Stimulated activated CD4-positive, alpha-beta T cell treated with anti-CD3 and anti-CD28 coated beads, Interleukin-1b, Interleukin-23, amount 100 ng/mL, for 24 hours (primary cell): ENCODE data around the gene RASSF5.
A peak's percentile ranks its signal among the peaks of the same experiment; 100 is the strongest.
"Not testable (repeated sequence)": the region's sequence is repeated elsewhere in the genome, so short reads cannot be mapped to it uniquely, and the experiment has no call there.

Experiments
- DNase-seq, 4 experiments: peaks; one replicate each; pipeline ENCODE4 v3.0.0-alpha.2; 2020; ENCODE audit warnings: low read depth in 4 of 4, low spot score in 1 of 4

Gene RASSF5

GRCh38 chr1:206476058-206476457 is 31.3 kb upstream of the RASSF5 start:
- DNase-seq, result no peak

GRCh38 chr1:206476591-206476990 is 30.7 kb upstream of the RASSF5 start:
- DNase-seq, result no peak

GRCh38 chr1:206477110-206477509 is 30.2 kb upstream of the RASSF5 start:
- no peak for DNase-seq

- no peak for DNase-seq
These were observed 29.6 kb upstream of the RASSF5 start for GRCh38 chr1:206477581-206478380.

- no peak for DNase-seq
These were observed 28.6 kb upstream of the RASSF5 start for GRCh38 chr1:206478746-206479145.

GRCh38 chr1:206479183-206480125 is 27.9 kb upstream of the RASSF5 start:
- peak in 2 of 4 experiments; percentile 34 to 46 for DNase-seq

- DNase-seq, result no peak
These were observed 27.1 kb upstream of the RASSF5 start for GRCh38 chr1:206480211-206480610.

GRCh38 chr1:206482611-206483010 is 24.7 kb upstream of the RASSF5 start:
- no peak for DNase-seq

- DNase-seq, result not testable (repeated sequence)
These were observed 23.5 kb upstream of the RASSF5 start for GRCh38 chr1:206483864-206484263.

GRCh38 chr1:206484901-206485300 is 22.4 kb upstream of the RASSF5 start:
- no peak for DNase-seq

- DNase-seq, result no peak
These were observed 20.1 kb upstream of the RASSF5 start for GRCh38 chr1:206486995-206487788.

GRCh38 chr1:206487970-206488369 is 19.4 kb upstream of the RASSF5 start:
- DNase-seq, result no peak

GRCh38 chr1:206488466-206488865 is 18.9 kb upstream of the RASSF5 start:
- no peak for DNase-seq

GRCh38 chr1:206489980-206490770 is 17.2 kb upstream of the RASSF5 start:
- peak; percentile 67 to 77 (median 72) for DNase-seq

- no peak for DNase-seq
These were observed 16.4 kb upstream of the RASSF5 start for GRCh38 chr1:206490771-206491405.

GRCh38 chr1:206491616-206492015 is 15.7 kb upstream of the RASSF5 start:
- no peak for DNase-seq

- DNase-seq, result no peak
These were observed 14.7 kb upstream of the RASSF5 start for GRCh38 chr1:206492589-206492988.

GRCh38 chr1:206493279-206493678 is 14.1 kb upstream of the RASSF5 start:
- no peak for DNase-seq

- DNase-seq, result no peak
These were observed 12.3 kb upstream of the RASSF5 start for GRCh38 chr1:206495011-206495461.
